GM06990 (cell line): Measurements from ENCODE around the gene TMTC4.
A peak's percentile ranks its signal among the peaks of the same experiment; 100 is the strongest.

Source experiments
- DNase-seq: peaks from one replicate; pipeline ENCODE4 v3.0.0-alpha.2; 2011; ENCODE audit not compliant: insufficient read length; ENCODE audit errors: extremely low read depth
- H3K27me3 ChIP-seq: replicated peaks from 2 replicates; pipeline ENCODE4 v1.6.0; 2011; ENCODE audit warnings: low read length; ENCODE audit not compliant: control insufficient read depth, insufficient read depth
- H3K36me3 ChIP-seq: 2 replicates; pipeline ENCODE4 v1.5.1; 2011; ENCODE audit warnings: low read length; ENCODE audit not compliant: control insufficient read depth, insufficient read depth
- H3K4me3 ChIP-seq: replicated peaks from 2 replicates; pipeline ENCODE4 v1.5.1; 2011; ENCODE audit warnings: low read depth, mild to moderate bottlenecking, control low read depth, low read length
- TF ChIP-seq, protein P1 (sequence below): IDR thresholded peaks from 2 replicates; pipeline ENCODE4 v1.5.1; 2011; ENCODE audit warnings: low read length, control low read depth, mild to moderate bottlenecking, inconsistent platforms; ENCODE audit not compliant: insufficient read depth, poor library complexity, severe bottlenecking

Gene TMTC4

DNA sequence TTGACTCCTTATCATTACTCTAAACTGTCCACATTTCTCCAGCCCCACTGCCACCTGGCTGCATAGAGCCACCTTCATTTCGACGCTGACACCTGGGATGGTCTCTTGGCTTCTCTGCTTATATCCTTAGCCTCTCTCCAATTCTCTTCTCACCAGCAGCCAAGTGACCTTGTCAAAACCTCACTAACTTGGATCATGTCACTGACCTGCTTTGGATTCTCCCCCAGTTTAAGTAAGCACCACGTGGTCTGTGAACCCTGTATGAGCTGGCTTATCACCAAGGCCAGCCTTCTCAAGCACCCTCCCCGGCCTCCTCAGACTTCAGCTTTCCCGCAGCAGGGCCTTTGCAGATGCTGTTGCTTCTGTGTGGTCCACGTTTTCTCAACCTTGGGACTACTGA, 73.7 kb downstream of the TMTC4 start:
- TF ChIP-seq, protein P1, sequence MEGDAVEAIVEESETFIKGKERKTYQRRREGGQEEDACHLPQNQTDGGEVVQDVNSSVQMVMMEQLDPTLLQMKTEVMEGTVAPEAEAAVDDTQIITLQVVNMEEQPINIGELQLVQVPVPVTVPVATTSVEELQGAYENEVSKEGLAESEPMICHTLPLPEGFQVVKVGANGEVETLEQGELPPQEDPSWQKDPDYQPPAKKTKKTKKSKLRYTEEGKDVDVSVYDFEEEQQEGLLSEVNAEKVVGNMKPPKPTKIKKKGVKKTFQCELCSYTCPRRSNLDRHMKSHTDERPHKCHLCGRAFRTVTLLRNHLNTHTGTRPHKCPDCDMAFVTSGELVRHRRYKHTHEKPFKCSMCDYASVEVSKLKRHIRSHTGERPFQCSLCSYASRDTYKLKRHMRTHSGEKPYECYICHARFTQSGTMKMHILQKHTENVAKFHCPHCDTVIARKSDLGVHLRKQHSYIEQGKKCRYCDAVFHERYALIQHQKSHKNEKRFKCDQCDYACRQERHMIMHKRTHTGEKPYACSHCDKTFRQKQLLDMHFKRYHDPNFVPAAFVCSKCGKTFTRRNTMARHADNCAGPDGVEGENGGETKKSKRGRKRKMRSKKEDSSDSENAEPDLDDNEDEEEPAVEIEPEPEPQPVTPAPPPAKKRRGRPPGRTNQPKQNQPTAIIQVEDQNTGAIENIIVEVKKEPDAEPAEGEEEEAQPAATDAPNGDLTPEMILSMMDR, result no peak
- H3K27me3 ChIP-seq, result no peaks in the 10 kb centered on the region
- DNase-seq, result no peak
- no peak overlapping the region for H3K4me3 ChIP-seq
- no peaks in the 10 kb centered on the region for H3K36me3 ChIP-seq

DNA sequence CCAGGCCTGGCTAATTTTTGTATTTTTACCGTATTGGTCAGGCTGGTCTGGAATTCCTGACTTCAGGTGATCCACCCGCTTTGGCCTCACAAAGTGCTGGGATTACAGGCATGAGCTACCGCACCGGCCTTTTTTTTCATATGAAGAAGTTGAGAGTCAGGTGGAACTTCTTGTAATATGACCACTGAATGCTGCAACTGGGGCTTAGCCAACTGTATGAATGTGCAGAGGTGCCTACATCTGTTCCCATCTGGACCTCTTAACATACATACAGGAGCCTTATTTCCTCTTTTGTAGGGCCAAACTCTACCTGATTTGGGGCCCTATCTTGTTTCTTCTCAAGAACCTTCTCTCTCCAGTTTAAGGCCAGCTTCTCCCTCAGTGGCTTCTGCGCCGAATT, 74.1 kb downstream of the TMTC4 start:
- no peaks in the 10 kb centered on the region for H3K27me3 ChIP-seq
- TF ChIP-seq, protein P1, result no peak
- H3K4me3 ChIP-seq, result no peak overlapping the region
- DNase-seq, result no peak
- H3K36me3 ChIP-seq, result no peaks in the 10 kb centered on the region

DNA sequence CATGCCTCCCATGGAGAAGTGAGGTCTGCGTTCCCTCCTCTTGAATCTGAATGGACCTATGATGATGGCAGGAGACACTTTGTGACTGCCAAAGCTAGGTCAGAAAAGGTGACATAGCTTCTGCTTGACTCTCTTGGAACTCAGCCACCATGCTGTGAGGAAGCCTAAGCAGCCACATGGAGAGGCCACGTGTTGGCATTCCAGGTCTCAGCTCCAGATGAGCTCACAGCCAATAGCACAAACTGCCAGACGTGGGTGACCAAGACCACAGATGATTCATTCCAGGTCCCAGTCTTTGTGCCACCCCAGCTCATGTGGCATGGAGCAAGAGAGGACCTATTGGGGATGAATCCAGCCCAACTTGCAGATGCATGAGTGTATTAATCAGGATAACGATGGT, 77.3 kb downstream of the TMTC4 start:
- no peak overlapping the region for H3K4me3 ChIP-seq
- TF ChIP-seq, protein P1, result no peak
- no peak for DNase-seq
- no peaks in the 10 kb centered on the region for H3K36me3 ChIP-seq
- H3K27me3 ChIP-seq, result no peaks in the 10 kb centered on the region

DNA sequence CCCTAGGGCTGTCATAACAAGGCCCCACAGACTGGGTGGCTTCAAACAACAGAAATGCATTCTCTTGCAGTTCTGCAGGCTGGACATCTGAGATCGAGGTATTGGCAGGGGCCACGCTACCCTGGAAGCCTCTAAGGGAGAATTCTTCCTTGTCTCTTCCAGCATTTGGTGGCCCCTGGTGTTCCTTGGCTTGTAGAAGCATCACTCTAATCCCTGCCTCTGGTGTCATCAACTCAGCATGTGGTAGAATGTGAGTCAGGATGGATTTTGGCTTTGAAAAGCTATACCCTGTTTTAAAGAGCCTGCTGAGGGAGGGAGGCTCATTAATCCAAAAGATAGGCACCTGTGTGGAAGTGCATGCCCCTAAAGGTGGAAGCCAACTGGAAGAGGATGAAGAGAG, 78.1 kb downstream of the TMTC4 start:
- TF ChIP-seq, protein P1, result no peak
- Histone ChIP-seq H3K27me3 (no peaks in the 10 kb centered on the region), H3K36me3 (no peaks in the 10 kb centered on the region), H3K4me3 (no peak overlapping the region)
- no peak for DNase-seq

DNA sequence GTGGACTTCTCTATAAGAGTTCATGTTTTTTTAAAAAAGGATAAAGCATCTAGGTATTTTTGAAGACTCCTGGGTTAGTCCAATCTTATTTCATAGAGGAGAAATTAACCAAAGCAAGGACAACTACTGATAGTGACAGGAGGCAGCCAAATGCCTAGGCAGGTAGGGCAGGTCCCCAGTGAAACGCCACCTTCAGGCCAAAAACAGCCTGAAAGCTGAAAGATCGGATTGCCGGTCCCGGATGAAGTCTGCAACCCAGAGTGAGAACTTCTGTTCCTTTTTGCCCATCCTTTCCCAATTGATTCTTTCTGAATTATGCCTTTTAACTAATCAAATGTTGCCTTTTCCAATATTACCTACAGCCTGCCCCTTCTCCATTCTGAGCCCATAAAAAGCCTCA, 79.9 kb downstream of the TMTC4 start:
- H3K27me3 ChIP-seq, result no peaks in the 10 kb centered on the region
- no peak overlapping the region for H3K4me3 ChIP-seq
- no peak for DNase-seq
- TF ChIP-seq, protein P1, result peak; percentile 58
- no peaks in the 10 kb centered on the region for H3K36me3 ChIP-seq

DNA sequence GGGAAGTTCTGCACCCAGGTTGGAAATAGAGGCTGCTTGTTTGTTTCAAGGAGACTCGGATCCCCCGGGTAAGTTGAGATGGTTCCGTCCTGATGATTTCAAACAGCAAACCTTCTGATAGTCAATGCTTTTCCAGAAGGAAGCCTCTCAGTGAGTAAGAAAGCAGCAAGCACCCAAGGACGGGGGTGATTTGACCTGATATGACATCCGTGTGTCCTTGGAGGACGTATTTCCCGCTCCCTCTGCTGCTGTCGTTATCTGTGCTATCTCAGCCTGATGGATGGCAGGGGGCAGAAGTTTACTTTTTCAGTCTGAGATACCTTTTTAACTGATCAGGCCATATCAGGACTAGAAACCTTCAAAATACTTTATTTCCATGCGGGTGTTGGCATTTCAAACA, 80.3 kb downstream of the TMTC4 start:
- no peak for DNase-seq
- Histone ChIP-seq H3K36me3 (no peaks in the 10 kb centered on the region), H3K4me3 (no peak overlapping the region), H3K27me3 (no peaks in the 10 kb centered on the region)
- TF ChIP-seq, protein P1, result no peak
